ENCODE results near the gene NUBPL.

- TF ChIP-seq FOXJ3 (CRISPR knock-in tag; IDR thresholded peaks at IDR 0.05) (no peak), MAX (IDR thresholded peaks at IDR 0.05; ENCODE audit: low read depth) (no peak), NRF1 (IDR thresholded peaks at IDR 0.05; ENCODE audit: low read depth, low read length) (no peak), RAD21 (IDR thresholded peaks at IDR 0.05; ENCODE audit: low read length) (no peak), CTCF (IDR thresholded peaks at IDR 0.05) (no peak), ZBTB33 (IDR thresholded peaks at IDR 0.05; ENCODE audit: borderline replicate concordance, low read depth) (no peak)
- TF ChIP-seq, protein P1, sequence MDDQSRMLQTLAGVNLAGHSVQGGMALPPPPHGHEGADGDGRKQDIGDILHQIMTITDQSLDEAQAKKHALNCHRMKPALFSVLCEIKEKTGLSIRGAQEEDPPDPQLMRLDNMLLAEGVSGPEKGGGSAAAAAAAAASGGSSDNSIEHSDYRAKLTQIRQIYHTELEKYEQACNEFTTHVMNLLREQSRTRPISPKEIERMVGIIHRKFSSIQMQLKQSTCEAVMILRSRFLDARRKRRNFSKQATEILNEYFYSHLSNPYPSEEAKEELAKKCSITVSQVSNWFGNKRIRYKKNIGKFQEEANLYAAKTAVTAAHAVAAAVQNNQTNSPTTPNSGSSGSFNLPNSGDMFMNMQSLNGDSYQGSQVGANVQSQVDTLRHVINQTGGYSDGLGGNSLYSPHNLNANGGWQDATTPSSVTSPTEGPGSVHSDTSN (IDR thresholded peaks at IDR 0.05), result no peak
These were observed 227.1 kb downstream of the NUBPL start for GRCh38 chr14:31788340-31788739.
